ENCODE results near the gene CYP1B1.

Gene CYP1B1

GRCh38 chr2:38064801-38065501 is 11.0 kb downstream of the CYP1B1 start:
- TF ChIP-seq, protein P1, sequence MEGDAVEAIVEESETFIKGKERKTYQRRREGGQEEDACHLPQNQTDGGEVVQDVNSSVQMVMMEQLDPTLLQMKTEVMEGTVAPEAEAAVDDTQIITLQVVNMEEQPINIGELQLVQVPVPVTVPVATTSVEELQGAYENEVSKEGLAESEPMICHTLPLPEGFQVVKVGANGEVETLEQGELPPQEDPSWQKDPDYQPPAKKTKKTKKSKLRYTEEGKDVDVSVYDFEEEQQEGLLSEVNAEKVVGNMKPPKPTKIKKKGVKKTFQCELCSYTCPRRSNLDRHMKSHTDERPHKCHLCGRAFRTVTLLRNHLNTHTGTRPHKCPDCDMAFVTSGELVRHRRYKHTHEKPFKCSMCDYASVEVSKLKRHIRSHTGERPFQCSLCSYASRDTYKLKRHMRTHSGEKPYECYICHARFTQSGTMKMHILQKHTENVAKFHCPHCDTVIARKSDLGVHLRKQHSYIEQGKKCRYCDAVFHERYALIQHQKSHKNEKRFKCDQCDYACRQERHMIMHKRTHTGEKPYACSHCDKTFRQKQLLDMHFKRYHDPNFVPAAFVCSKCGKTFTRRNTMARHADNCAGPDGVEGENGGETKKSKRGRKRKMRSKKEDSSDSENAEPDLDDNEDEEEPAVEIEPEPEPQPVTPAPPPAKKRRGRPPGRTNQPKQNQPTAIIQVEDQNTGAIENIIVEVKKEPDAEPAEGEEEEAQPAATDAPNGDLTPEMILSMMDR (IDR thresholded peaks at IDR 0.05; ENCODE audit: borderline replicate concordance, control extremely low read depth, extremely low read depth, insufficient read depth, missing control alignments), result no peak
- in situ Hi-C loops (cut with MboI; ENCODE audit: low sequenced_read_pairs, unreplicated experiment), result no loop called here
- DNase-seq (ENCODE audit: low spot score), result no peak

DNA sequence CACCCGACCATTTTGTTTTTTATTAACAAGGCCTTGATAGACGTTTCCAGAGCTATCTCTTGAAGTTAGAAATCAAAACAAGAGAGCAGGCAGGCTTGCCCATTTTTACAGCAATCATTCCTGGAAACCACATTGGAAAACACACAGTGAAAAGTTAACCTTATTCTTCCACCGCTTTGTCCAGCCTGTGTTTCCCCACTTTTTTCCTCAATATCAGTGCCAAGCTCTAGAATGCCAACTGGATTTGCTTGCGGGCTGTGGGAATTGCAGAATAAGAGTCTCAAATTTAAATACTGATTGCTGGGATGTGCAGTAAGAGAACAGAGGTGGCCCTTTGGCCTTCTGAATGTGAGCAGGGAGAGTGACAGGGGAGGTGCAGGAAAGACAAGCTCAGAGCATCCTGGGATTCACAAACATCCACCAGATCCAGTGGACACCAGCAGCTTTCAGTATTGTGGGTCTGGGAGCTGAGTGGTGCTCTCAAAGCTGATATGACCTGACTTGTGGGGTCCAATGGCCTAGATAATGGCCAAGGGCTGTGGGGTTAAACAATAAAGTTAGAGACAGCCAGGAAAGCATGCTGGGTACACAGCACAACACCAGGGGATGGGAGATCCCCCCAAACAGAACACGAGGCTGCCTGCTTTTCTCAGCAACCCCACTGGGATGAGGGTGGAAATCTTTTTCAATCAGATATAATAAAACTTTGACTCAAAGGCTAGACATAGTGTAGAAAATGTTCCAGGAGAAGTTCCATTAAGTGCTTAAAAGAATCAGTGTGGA is 15.5 kb downstream of the CYP1B1 start:
- in situ Hi-C loops (cut with MboI; ENCODE audit: low sequenced_read_pairs, unreplicated experiment), result no loop called here
- TF ChIP-seq, protein P1 (IDR thresholded peaks at IDR 0.05; ENCODE audit: borderline replicate concordance, control extremely low read depth, extremely low read depth, insufficient read depth, missing control alignments), result no peak
- no peak for DNase-seq (ENCODE audit: low spot score)

- TF ChIP-seq, protein P1 (IDR thresholded peaks at IDR 0.05; ENCODE audit: borderline replicate concordance, control extremely low read depth, extremely low read depth, insufficient read depth, missing control alignments), result no peak
- in situ Hi-C loops (cut with MboI; ENCODE audit: low sequenced_read_pairs, unreplicated experiment), result no loop called here
- no peak for DNase-seq (ENCODE audit: low spot score)
Measured at GRCh38 chr2:38057651-38058410, 18.1 kb downstream of the CYP1B1 start.

- TF ChIP-seq, protein P1 (IDR thresholded peaks at IDR 0.05; ENCODE audit: borderline replicate concordance, control extremely low read depth, extremely low read depth, insufficient read depth, missing control alignments), result no peak
- in situ Hi-C loops (cut with MboI; ENCODE audit: low sequenced_read_pairs, unreplicated experiment), result no loop called here
- DNase-seq (ENCODE audit: low spot score), result no peak
Measured at GRCh38 chr2:38056216-38056615, 19.7 kb downstream of the CYP1B1 start.

DNA sequence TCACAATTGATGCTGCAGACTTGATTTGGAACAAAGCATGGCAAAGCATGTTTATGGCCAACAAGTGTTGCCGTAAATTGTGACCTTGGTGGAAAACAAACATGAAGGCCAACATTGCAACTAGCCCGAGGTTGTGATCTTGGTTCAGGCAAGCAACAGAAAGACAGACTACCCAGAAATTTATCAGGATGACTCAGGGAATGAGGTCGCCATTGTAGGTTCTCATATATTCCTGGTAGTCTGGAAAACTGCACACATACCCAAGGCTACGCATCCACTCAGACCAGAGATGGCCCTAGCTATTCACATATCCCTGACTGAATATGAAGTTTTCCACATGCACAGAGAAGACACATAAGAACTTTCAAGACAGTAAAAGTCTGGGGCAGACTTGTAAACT is 30.1 kb downstream of the CYP1B1 start:
- in situ Hi-C loops (cut with MboI; ENCODE audit: low sequenced_read_pairs, unreplicated experiment), result no loop called here
- TF ChIP-seq, protein P1 (IDR thresholded peaks at IDR 0.05; ENCODE audit: borderline replicate concordance, control extremely low read depth, extremely low read depth, insufficient read depth, missing control alignments), result no peak
- no peak for DNase-seq (ENCODE audit: low spot score)

DNA sequence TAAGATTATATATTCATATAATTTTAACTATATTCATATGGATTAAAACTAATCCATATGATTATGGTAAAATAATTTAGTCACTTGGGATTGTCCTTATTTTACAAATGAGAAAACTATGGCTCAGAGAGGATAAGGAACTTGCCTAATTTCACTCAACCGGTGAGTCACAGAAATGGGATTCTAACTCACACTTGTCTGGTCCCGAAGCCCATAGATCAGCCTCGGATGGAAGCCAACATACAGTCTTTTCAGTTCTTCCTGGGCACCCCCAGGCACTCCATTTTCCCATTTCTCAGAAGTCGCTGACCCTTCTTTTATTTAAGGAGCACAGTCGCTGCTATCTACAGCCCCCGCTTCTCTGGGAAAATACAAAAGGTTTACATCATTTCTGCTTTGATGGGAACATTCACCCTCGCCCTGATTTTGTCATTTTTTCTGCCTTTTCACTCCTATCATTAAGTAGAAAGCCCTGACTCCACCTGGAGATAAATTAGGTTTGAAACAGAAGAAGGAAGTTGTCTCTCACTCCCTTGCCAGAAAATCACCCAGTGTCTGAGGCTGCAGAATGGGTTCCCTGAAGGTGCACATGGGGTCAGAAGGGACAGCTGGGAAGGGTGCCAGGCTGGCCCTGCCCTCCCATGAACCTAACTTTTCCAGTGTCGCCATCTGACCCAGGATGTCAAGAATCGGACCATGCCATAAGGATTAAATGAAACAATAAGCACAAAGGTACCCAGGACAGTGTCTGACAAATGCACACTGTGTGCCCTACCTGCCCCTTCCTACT is 36.6 kb downstream of the CYP1B1 start:
- TF ChIP-seq, protein P1 (IDR thresholded peaks at IDR 0.05; ENCODE audit: borderline replicate concordance, control extremely low read depth, extremely low read depth, insufficient read depth, missing control alignments), result no peak
- DNase-seq (ENCODE audit: low spot score), result no peak

More for the DNA sequence above, 36.6 kb downstream of the CYP1B1 start:
- in situ Hi-C loops (cut with MboI; ENCODE audit: low sequenced_read_pairs, unreplicated experiment), result no loop called here

All from GM13976 (cell line).